K562 (cell line): ENCODE results near the gene NTM. TPM values are rescaled to one million over a fixed set of nuclear protein-coding genes. Genes with fewer than 3 reads are reported as not detected.

ENCODE experiments used
- ATAC-seq: fragments of 200-7000 bp; cut with Tn5 transposase; 3 replicates; pipeline ENCODE4 v1.9.1; 2020; ENCODE audit warnings: moderate library complexity
- BruUV-seq: library from RNA; stranded (reverse); fragments of 400-500 nt; replicated peaks from 2 replicates; lab custom pipeline; 2021; lab: Mats Ljungman, UMichigan
- CTCF ChIA-PET: fragments of 300-600 bp; formaldehyde crosslinking; extraction: SDS; loops from one replicate; lab custom pipeline; 2021; ENCODE audit warnings: low intra/inter-chr PET ratio; lab: Yijun Ruan, JAX
- POLR2A ChIA-PET: fragments of 300-600, 350-650 bp; sonication (Branson Sonifier 250); formaldehyde crosslinking; extraction: SDS; loops from one replicate; lab custom pipeline; 2021; ENCODE audit warnings: antibody characterized with exemption, inconsistent platforms; lab: Yijun Ruan, JAX
- DNase-seq, 4 experiments: peaks; one replicate each; pipeline versions ENCODE4 v3.0.0 to v3.0.0-alpha.2; 2011 to 2018; ENCODE audit warnings: low spot score in 3 of 4, mixed read lengths in 3 of 4; ENCODE audit errors: extremely low read depth in 1 of 4
- FAIRE-seq: peaks from 2 replicates; lab custom pipeline; 2011; peaks lifted over from hg19 to GRCh38; lab: Jason Lieb, UNC
- H2AFZ ChIP-seq: 2 replicates; pipeline ENCODE4 v1.6.0; 2011; ENCODE audit warnings: low read depth, low read length, control low read depth, inconsistent platforms
- H3K27ac ChIP-seq: fragments of 200-600 bp; 3 replicates; pipeline ENCODE4 v1.8.0; 2011; ENCODE audit warnings: low read depth, mild to moderate bottlenecking, control low read depth, inconsistent platforms, low read length, moderate library complexity, mixed read lengths; ENCODE audit errors: extremely low read depth
- H3K27me3 ChIP-seq, 2 experiments: fragments of 300-600 bp in 1 of 2; 2 replicates in 1 of 2; 3 replicates in 1 of 2; pipeline versions ENCODE4 v1.6.0 to v1.8.0; 2011; ENCODE audit warnings: inconsistent platforms in 2 of 2, low read length in 2 of 2, mild to moderate bottlenecking in 1 of 2, mixed read lengths in 1 of 2, moderate library complexity in 1 of 2; ENCODE audit not compliant: control insufficient read depth in 2 of 2, insufficient read depth in 2 of 2
- H3K36me3 ChIP-seq: fragments of 300-600 bp; 3 replicates; pipeline ENCODE4 v1.8.0; 2011; ENCODE audit warnings: mild to moderate bottlenecking, low read length, inconsistent platforms; ENCODE audit not compliant: control insufficient read depth, insufficient read depth
- H3K4me1 ChIP-seq, 2 experiments: fragments of 200-600 bp in 1 of 2; replicated peaks in 1 of 2; 2 replicates in 1 of 2; 3 replicates in 1 of 2; pipeline versions ENCODE4 v1.5.1 to v1.8.0; 2011; ENCODE audit warnings: inconsistent platforms in 2 of 2, low read length in 2 of 2, mild to moderate bottlenecking in 1 of 2, mixed read lengths in 1 of 2, moderate library complexity in 1 of 2; ENCODE audit not compliant: control insufficient read depth in 2 of 2, insufficient read depth in 2 of 2
- H3K4me2 ChIP-seq: 2 replicates; pipeline ENCODE4 v1.6.1; 2011; ENCODE audit warnings: low read length, control low read depth, inconsistent platforms, mixed read lengths; ENCODE audit not compliant: insufficient read depth
- H3K4me3 ChIP-seq: fragments of 200-600 bp; sonication (generic), shearing (Covaris generic); 2 replicates; pipeline ENCODE4 v1.5.1; 2016; ENCODE audit warnings: control low read depth, inconsistent platforms
- H3K79me2 ChIP-seq: fragments of 200-600 bp; 3 replicates; pipeline ENCODE4 v1.8.0; 2011; ENCODE audit warnings: low read length, inconsistent platforms; ENCODE audit not compliant: control insufficient read depth, insufficient read depth
- H3K9ac ChIP-seq, 2 experiments: 2 replicates each; pipeline versions ENCODE4 v1.6.0 to v1.6.1; 2011; ENCODE audit warnings: low read depth in 2 of 2, low read length in 2 of 2, control low read depth in 1 of 2, inconsistent platforms in 1 of 2, mild to moderate bottlenecking in 1 of 2, mixed read lengths in 1 of 2; ENCODE audit not compliant: insufficient read depth in 1 of 2
- H3K9me1 ChIP-seq: one replicate; pipeline ENCODE4 v1.6.0; 2011; ENCODE audit warnings: inconsistent platforms, mild to moderate bottlenecking, low read length, moderate library complexity; ENCODE audit not compliant: control insufficient read depth, insufficient read depth
- H3K9me3 ChIP-seq: replicated peaks from 2 replicates; pipeline ENCODE4 v1.5.1; 2011; ENCODE audit warnings: low read depth, low read length, inconsistent platforms; ENCODE audit not compliant: control insufficient read depth, insufficient read depth
- H4K20me1 ChIP-seq: replicated peaks from 2 replicates; pipeline ENCODE4 v1.6.1; 2011; ENCODE audit warnings: low read length, inconsistent platforms, mixed read lengths; ENCODE audit not compliant: control insufficient read depth, insufficient read depth
- CLOCK ChIP-seq: fragments of 250-450 bp; sonication (Bioruptor Pico); IDR thresholded peaks from 2 replicates; pipeline ENCODE4 v1.4.0; 2020; ENCODE audit warnings: mild to moderate bottlenecking, moderate library complexity, borderline replicate concordance
- GABPB2 ChIP-seq: fragments of 250-450 bp; sonication (Bioruptor Pico); conservative IDR thresholded peaks from 2 replicates; pipeline ENCODE4 v1.5.1; 2021; ENCODE audit warnings: mild to moderate bottlenecking
- HDAC1 ChIP-seq, 2 experiments: fragments of 450-650 bp; IDR thresholded peaks; 2 replicates each; pipeline ENCODE4 v1.6.1; 2016 to 2017; ENCODE audit warnings: inconsistent platforms in 1 of 2, mild to moderate bottlenecking in 1 of 2, moderate library complexity in 1 of 2
- KHSRP ChIP-seq: fragments of 450-650 bp; IDR thresholded peaks from 2 replicates; pipeline ENCODE4 v1.6.1; 2017
- KLF6 ChIP-seq: fragments of 250-450 bp; sonication (Bioruptor Pico); IDR thresholded peaks from 2 replicates; pipeline ENCODE4 v1.4.0; 2020; ENCODE audit warnings: mild to moderate bottlenecking, moderate library complexity, borderline replicate concordance
- MAFG ChIP-seq: fragments of 450-650 bp; conservative IDR thresholded peaks from 2 replicates; pipeline ENCODE4 v1.6.1; 2016; ENCODE audit warnings: missing genetic modification characterization, missing compliant biosample characterization
- MCM2 ChIP-seq: fragments of 450-650 bp; IDR thresholded peaks from 2 replicates; pipeline ENCODE4 v1.6.1; 2017; ENCODE audit warnings: low read depth, mild to moderate bottlenecking
- NR2C2 ChIP-seq, 2 experiments: fragments of 200-800 bp in 1 of 2; sonication (Bioruptor generic) in 1 of 2; sonication (generic) in 1 of 2; formaldehyde crosslinking in 1 of 2; IDR thresholded peaks; 2 replicates each; pipeline versions ENCODE4 v1.6.1 to v1.8.0; 2016 to 2022; ENCODE audit warnings: mild to moderate bottlenecking in 1 of 2, missing compliant biosample characterization in 1 of 2, missing genetic modification characterization in 1 of 2, missing genetic modification reagents in 1 of 2
- NR2F6 ChIP-seq: fragments of 450-650 bp; formaldehyde crosslinking; IDR thresholded peaks from 2 replicates; pipeline ENCODE4 v1.4.0; 2020; ENCODE audit warnings: mild to moderate bottlenecking
- RBM14 ChIP-seq: fragments of 200-400 bp; formaldehyde crosslinking; IDR thresholded peaks from 2 replicates; pipeline ENCODE4 v1.6.1; 2018; ENCODE audit warnings: low read depth, mild to moderate bottlenecking, low read length, moderate library complexity, borderline replicate concordance; ENCODE audit not compliant: insufficient read depth
- RHOXF2B ChIP-seq: fragments of 250-450 bp; sonication (Bioruptor Pico); conservative IDR thresholded peaks from 2 replicates; pipeline ENCODE4 v1.5.1; 2021
- ZKSCAN8 ChIP-seq: fragments of 200-800 bp; sonication (Bioruptor generic); IDR thresholded peaks from 2 replicates; pipeline ENCODE4 v1.6.1; 2016; ENCODE audit warnings: missing genetic modification characterization, missing compliant biosample characterization
- ZNF561 ChIP-seq: fragments of 450-650 bp; formaldehyde crosslinking; conservative IDR thresholded peaks from 2 replicates; pipeline ENCODE4 v1.4.0; 2020; ENCODE audit warnings: mild to moderate bottlenecking, moderate library complexity
- WGBS: fragments of 100-300 bp; shearing (Covaris generic); methylation state at CpG from one replicate; pipeline ENCODE4 v1.1.6; 2016; ENCODE audit warnings: low coverage, mixed read lengths; ENCODE audit not compliant: insufficient coverage; ENCODE audit errors: missing lambda C conversion rate; 5-methylcytosine and 5-hydroxymethylcytosine counted together
- in situ Hi-C: fragments of 300-500 bp; cut with MboI; formaldehyde crosslinking; loops from 4 replicates; pipeline ENCODE4 v1.15.0; 2018; ENCODE audit warnings: inconsistent platforms, mixed read lengths
- intact Hi-C: fragments of 100-400 bp; cut with micrococcal nuclease; formaldehyde crosslinking; loops from 2 replicates; pipeline ENCODE4 v1.14.2; 2022
- polyA plus RNA-seq, 8 experiments: library from polyadenylated mRNA; depleted of rRNA in 4 of 8; stranded (reverse) in 5 of 8; unstranded in 3 of 8; fragments of >200 nt; fragmentation: Nextera tagmentation in 2 of 8; fragmentation: Illumina TruSeq in 1 of 8; extraction: Ambion mirVana in 2 of 8; extraction: Trizol in 1 of 8; gene quantifications; 2 replicates each; pipeline versions ENCODE4 v1.2.1 to v1.2.3, GENCODE V29; 2011 to 2014; ENCODE audit warnings: inconsistent platforms in 1 of 8, missing spikeins in 1 of 8
- total RNA-seq, 7 experiments: library from RNA; depleted of rRNA in 6 of 7; stranded (reverse); fragments of >200 nt in 6 of 7; fragmentation: Illumina TruSeq in 2 of 7; extraction: Trizol in 2 of 7; gene quantifications; 2 replicates each; pipeline versions ENCODE4 v1.2.1 to v1.2.3, GENCODE V29; 2011 to 2021; ENCODE audit warnings: low replicate concordance in 1 of 7
- TF ChIP-seq, protein P1 (sequence below), 2 experiments: IDR thresholded peaks; 2 replicates each; pipeline ENCODE4 v1.6.1; 2011; ENCODE audit warnings: borderline replicate concordance in 1 of 2, control low read depth in 1 of 2, low read depth in 1 of 2, low read length in 1 of 2, mild to moderate bottlenecking in 1 of 2, mixed read lengths in 1 of 2, moderate library complexity in 1 of 2; ENCODE audit not compliant: insufficient read depth in 1 of 2, insufficient read length in 1 of 2, poor library complexity in 1 of 2, severe bottlenecking in 1 of 2; ENCODE audit errors: extremely low read depth in 1 of 2
- TF ChIP-seq, protein P2 (sequence below): sonication (generic); formaldehyde crosslinking; IDR thresholded peaks from 2 replicates; pipeline ENCODE4 v1.8.0; 2022; ENCODE audit warnings: missing genetic modification reagents, mild to moderate bottlenecking, borderline replicate concordance
- TF ChIP-seq, protein P3 (sequence below): sonication (generic); formaldehyde crosslinking; IDR thresholded peaks from 2 replicates; pipeline ENCODE4 v1.9.0; 2022; ENCODE audit warnings: mild to moderate bottlenecking, missing genetic modification reagents

Gene NTM
- total and polyA plus RNA-seq, 9 of the 15 experiments (the other 6 are each of a cell fraction or from before 2014, with no cell fraction given), result not detected

DNA sequence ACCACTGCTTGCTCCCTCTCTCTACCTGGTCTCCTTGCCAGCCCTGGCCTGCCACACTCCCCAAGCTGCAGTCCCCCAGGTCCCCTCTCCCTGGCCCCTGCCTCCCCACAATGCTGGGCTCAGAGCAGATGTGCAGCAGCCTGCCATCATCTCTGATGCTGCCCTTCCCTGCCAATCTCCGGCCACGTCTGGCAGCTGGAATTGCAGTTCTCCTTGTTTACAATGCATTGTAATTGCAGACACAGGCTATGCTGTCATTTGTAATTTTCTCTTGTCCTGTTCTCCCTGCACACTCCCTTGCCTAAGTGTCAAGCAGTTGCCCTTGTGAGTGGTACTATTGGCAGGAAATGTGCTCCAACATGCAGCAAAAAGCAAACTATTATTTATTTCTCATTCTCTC is 222.3 kb downstream of the NTM start:
- DNase-seq (no peak), FAIRE-seq (no peak), ATAC-seq (no peak)
- Histone ChIP-seq H3K4me2 (no peak overlapping the region), H3K79me2 (no peaks in the 10 kb centered on the region), H3K9ac (no peak overlapping the region), H2AFZ (no peak overlapping the region), H4K20me1 (no peaks in the 10 kb centered on the region), H3K9me3 (no peaks in the 10 kb centered on the region), H3K27me3 (no peaks in the 10 kb centered on the region), H3K27ac (no peak overlapping the region), H3K36me3 (no peaks in the 10 kb centered on the region), H3K4me3 (no peak overlapping the region), H3K4me1 (no peaks in the 10 kb centered on the region), H3K9me1 (no peaks in the 10 kb centered on the region)
- in situ Hi-C loops, result no loop called here
- TF ChIP-seq ZKSCAN8 (CRISPR knock-in tag), result no peak
- no peak for TF ChIP-seq NR2C2 (CRISPR knock-in tag; IDR thresholded peaks at IDR 0.05)
- no peak for TF ChIP-seq NR2C2 (tag; IDR thresholded peaks at IDR 0.05)
- no peak for TF ChIP-seq MCM2
- no peak for TF ChIP-seq KHSRP
- TF ChIP-seq RBM14, result no peak
- TF ChIP-seq KLF6, result no peak
- TF ChIP-seq, protein P1, sequence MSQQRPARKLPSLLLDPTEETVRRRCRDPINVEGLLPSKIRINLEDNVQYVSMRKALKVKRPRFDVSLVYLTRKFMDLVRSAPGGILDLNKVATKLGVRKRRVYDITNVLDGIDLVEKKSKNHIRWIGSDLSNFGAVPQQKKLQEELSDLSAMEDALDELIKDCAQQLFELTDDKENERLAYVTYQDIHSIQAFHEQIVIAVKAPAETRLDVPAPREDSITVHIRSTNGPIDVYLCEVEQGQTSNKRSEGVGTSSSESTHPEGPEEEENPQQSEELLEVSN (IDR thresholded peaks at IDR 0.05; ENCODE audit: borderline replicate concordance in 1 of 2, extremely low read depth in 1 of 2, insufficient read depth in 1 of 2, insufficient read length in 1 of 2, low read depth in 1 of 2, low read length in 1 of 2, poor library complexity in 1 of 2, severe bottlenecking in 1 of 2), result no peak
- no peak for TF ChIP-seq NR2F6 (CRISPR knock-in tag)
- TF ChIP-seq ZNF561 (CRISPR knock-in tag), result no peak
- TF ChIP-seq, protein P2, sequence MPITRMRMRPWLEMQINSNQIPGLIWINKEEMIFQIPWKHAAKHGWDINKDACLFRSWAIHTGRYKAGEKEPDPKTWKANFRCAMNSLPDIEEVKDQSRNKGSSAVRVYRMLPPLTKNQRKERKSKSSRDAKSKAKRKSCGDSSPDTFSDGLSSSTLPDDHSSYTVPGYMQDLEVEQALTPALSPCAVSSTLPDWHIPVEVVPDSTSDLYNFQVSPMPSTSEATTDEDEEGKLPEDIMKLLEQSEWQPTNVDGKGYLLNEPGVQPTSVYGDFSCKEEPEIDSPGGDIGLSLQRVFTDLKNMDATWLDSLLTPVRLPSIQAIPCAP (CRISPR knock-in tag), result no peak
- no peak for TF ChIP-seq CLOCK (CRISPR knock-in tag)
- no peak for TF ChIP-seq HDAC1 (IDR thresholded peaks at IDR 0.05)
- no peak for TF ChIP-seq RHOXF2B
- no peak for TF ChIP-seq GABPB2 (CRISPR knock-in tag)
- TF ChIP-seq MAFG (tag), result no peak
- TF ChIP-seq, protein P3, sequence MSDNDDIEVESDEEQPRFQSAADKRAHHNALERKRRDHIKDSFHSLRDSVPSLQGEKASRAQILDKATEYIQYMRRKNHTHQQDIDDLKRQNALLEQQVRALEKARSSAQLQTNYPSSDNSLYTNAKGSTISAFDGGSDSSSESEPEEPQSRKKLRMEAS (CRISPR knock-in tag), result no peak
- no TSS peak for BruUV-seq
- intact Hi-C loops, result no loop called here
- POLR2A ChIA-PET, result no interaction called here
- WGBS, result 6% methylated on average over 2 of the region's 2 CpGs
- CTCF ChIA-PET, result no interaction called here
